NCI-H1105 (cell line): ENCODE measurements around the gene XRCC4.
"Not testable (repeated sequence)": the region's sequence is repeated elsewhere in the genome, so short reads cannot be mapped to it uniquely, and the experiment has no call there.

ENCODE experiments used
- DNase-seq: peaks from one replicate; lab custom pipeline; 2025; lab: John Stamatoyannopoulos, UW

The XRCC4 gene

GRCh38 chr5:83179966-83180365 is 102.6 kb downstream of the XRCC4 start:
- no peak for DNase-seq

DNA sequence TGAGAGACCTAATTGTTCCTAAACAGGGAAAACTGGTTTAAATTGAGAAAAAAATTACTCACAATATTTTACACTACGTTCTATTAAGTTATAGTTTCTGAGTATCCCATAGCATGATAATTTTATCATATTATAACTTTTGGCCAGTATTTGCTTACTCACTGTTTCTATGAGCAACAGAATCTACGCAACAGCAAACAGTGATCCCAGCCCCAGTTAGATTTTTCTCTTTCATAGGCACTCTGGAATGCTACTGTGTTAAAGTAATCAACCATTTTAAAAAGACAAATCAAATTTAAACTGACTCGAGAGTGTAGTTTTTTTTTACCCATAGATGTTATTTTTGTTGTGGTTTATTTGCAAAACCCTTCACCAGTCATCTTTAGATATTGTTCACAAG is 107.2 kb downstream of the XRCC4 start:
- DNase-seq: no peak

GRCh38 chr5:83192947-83193346 is 115.6 kb downstream of the XRCC4 start:
- no peak for DNase-seq

DNA sequence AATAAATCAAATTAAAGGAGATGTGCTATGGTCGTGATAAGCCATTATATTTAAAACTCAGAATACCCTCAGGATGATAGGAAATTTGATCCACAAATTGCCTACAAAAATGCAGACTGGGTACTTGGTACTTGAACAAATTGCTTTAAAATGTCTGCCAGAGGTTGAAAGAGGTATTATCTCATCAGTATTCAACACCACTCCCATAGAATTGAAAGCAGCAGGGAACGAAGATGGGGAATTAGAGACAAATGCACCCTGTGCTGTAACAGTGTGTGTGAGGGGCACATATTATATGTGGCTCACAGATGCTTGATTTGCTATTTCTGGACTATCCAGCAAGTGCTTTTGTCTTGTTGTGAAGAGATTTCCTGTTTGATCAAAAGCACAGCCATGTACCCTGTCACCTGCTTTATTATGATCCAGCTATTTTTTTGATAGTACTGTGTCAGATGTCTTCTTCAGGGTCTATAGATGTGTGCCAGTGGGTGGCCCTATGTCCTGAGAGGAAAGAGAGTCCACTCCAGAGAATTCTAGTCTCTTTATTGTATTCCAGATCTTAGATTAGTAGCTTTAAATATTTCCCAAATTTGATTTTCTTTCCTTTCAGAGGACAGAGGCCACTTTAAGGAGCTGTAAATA is 120.1 kb downstream of the XRCC4 start:
- peak; percentile 16 for DNase-seq

GRCh38 chr5:83199126-83199525 is 121.8 kb downstream of the XRCC4 start:
- no peak for DNase-seq

DNA sequence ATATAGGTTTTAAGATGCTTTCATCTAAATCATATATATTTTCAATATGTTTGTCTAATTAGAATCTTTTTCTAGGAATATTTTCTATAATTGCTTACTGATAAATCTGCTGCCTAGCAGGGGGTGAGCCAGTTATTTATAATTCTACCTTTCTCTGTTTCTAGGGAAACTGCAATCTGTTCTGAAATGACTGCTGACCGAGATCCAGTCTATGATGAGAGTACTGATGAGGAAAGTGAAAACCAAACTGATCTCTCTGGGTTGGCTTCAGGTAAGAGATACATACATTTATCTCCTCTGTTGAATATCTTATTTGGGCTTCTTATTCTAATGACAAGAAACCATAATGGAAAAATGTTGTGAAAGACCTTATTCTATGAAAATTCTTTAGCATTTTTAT is 127.3 kb downstream of the XRCC4 start:
- DNase-seq: no peak

GRCh38 chr5:83209963-83210362 is 132.6 kb downstream of the XRCC4 start:
- no peak for DNase-seq

- DNase-seq: no peak
Measured at GRCh38 chr5:83219077-83219476, 141.7 kb downstream of the XRCC4 start.

DNA sequence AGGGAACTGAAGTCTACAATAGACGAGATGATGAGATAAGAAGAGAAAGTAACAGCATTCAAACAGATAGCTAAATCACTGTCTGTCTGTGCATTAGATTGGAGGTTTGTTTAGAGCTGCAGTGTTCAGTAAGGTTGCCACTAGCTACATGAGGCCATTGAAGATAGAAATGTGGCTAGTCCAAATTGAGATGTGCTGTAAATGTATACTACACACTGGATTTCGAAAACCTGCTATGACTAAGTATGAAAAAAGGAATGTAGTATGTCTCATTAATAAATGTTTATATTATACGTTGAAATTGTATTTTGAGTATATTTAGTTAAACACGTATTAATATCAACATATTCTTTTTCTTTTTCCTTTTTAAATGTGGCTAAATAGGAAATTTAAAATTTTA is 142.1 kb downstream of the XRCC4 start:
- DNase-seq: no peak

GRCh38 chr5:83220331-83220730 is 143.0 kb downstream of the XRCC4 start:
- DNase-seq: no peak

GRCh38 chr5:83222906-83223305 is 145.6 kb downstream of the XRCC4 start:
- DNase-seq: no peak

DNA sequence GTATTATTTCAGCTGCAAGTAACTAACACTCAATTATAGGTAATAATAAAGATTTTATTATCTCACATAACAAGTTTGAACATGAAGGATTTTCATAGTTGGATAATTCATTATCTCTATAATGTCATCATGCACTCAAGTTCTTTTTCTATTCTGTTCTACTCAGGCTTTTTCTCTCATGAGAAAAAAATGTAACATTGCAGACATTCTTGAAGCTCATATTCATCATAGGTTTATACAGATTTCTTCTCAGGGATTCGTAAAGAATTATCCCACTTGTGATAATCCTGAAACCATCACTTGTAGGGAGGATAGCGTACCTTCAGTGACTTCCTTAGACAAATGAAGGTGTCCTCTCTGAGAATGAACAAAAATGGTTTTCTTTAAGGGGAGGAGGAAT is 150.3 kb downstream of the XRCC4 start:
- no peak for DNase-seq

DNA sequence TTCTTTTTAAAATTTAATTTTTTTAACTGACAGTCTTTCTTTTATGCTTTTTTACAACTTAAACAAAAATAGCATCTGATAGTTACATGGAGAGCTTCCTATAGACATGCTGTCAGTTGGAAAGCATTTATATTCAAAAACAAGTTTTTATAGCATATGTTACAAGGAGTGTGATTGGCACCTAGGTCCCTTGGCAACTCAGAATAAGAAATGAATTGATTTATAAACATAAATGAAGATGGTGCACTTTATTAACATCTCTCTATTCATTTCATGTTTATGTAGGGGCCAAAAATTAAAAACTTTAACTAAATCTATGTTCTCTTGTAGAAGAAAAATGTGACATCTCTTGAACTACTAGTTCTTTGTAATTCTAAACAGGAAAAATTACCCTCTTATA is 153.2 kb downstream of the XRCC4 start:
- no peak for DNase-seq

DNA sequence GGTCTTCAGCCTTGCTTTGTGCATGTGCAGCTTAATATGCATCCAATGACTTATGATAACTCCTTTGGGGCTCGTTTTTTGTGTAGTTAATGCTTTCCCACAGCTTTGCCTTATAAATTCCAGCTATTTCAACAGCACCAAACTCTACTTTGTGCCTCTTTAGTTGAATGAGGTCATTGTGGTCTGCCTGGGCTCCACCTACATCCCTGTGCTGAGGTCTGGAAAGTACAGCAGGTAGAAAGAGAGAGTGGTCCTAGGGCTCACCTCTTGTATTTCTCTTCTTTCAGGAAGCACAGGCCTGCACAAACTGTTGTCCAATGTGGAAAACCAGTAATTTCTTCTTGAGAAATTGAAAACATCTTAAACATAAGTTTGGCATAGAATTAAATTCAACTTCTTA is 167.2 kb downstream of the XRCC4 start:
- no peak for DNase-seq

GRCh38 chr5:83245037-83245436 is 167.7 kb downstream of the XRCC4 start:
- DNase-seq: no peak

DNA sequence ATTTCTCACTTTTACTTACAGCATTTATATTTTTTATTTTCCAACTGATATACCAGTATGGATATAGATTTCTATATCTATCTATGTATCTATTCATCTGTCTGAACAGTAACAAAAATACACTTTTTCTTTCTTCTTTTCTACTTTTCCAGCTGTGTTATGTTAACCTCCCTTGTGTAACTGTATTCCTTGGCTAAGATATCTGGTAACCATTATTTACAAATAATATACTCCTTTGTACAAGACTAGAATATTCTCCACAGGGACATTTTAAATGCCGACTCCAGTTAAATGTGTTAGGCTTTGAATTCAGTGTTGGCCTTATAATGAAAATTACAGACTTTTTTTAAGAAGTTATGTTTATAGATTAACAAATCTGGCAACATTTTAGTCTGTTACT is 168.7 kb downstream of the XRCC4 start:
- DNase-seq: no peak

- DNase-seq: no peak
Measured at GRCh38 chr5:83249156-83249555, 171.8 kb downstream of the XRCC4 start.

DNA sequence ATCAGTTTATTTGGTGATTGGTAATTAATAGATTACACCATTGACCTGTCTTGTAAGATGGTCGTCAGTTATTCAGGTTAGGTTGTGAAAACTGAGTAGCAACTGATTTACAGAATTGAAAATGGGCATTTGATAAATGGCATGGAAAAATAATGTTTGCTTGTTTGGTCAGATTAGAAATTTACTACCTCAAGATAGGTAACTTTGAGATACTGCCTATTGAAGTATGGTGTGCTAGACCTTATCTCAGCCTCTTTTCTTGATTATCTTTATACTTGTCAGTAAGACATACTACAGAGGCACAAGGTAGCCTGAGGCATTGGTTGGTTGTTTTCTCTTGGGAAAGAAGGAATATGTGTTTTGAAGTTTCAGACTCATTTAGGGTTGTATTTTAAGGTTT is 174.5 kb downstream of the XRCC4 start:
- DNase-seq: no peak

DNA sequence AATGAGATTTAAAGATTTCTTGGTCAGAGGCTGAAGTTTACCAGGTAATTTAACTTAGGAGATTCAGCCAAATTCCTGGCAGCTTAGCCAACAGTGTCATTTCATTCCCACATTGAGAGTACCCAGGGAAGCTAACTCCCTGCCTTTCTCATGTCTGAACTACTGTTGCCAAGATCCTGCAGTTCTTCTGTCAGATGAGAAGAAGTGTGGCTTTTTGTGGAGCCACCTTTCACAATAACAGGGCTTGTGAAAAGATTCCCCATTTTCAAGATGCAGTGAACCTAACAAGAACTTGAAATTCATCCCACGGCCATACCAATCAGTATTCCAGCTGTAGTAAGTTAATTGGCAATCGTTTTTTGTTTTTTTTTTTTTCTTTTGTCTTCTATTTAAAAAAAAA is 176.4 kb downstream of the XRCC4 start:
- no peak for DNase-seq

- no peak for DNase-seq
Measured at GRCh38 chr5:83255268-83255667, 177.9 kb downstream of the XRCC4 start.

DNA sequence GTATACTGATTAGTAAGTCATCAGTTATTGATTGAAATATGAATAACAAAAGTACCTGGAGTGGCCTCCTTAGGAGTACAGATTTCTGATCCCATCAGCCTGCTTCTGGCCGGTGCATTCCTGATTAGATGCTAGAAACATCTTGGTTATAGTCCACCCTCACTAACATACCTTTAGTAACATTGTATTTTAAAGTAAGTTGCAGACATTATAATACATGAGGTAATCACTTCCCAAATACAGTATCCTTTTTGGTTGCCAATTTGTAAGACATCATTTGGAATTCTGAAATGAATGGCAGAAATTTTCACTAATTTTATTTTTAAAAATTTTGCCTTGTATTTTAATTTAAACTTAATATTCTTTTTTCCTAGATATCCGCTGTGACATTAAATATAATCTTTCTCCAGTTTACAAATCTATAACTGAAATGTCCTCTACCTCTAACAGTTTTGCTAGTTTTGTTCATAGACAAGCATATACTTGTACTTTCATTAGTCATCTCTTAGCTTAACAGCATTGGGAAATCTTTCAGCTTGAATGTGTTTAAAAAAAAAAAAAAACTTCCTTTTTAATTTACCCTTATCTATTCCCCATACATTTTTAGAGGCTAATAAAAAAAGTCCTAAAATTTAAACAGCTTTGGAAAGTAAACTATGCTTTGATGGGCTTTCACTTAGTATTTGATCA is 178.9 kb downstream of the XRCC4 start:
- DNase-seq: no peak

- not testable (repeated sequence) for DNase-seq
Measured at GRCh38 chr5:83257684-83258083, 180.3 kb downstream of the XRCC4 start.

- peak; percentile 30 for DNase-seq
Measured at GRCh38 chr5:83265318-83265717, 188.0 kb downstream of the XRCC4 start.

DNA sequence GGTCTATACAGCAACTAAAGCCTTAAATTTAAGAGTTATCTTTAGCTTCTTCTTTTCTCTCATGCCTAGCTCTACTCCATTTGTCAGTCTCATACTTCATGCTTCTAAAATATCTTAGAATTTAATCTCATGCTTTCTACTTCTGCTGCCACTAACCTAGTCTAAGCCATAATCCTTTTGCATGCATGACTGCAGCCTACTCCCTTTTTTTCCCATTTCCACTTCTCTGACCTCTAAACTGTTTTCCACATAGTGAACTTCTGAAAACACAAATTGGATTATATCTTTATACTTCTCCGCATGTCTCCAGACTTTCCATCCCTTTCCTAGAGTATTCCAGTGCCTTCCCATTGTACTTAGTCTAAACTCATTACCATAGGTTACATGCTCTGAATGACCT is 193.0 kb downstream of the XRCC4 start:
- no peak for DNase-seq
